LNCaP clone FGC (cell line): ENCODE results near the gene SLC38A10.

Source experiments
- DNase-seq: peaks from one replicate; pipeline ENCODE4 v3.0.0-alpha.2; 2011; ENCODE audit warnings: low read depth
- H3K4me3 ChIP-seq: 2 replicates; pipeline ENCODE4 v1.5.1; 2011; ENCODE audit warnings: mild to moderate bottlenecking, low read depth, low read length, control low read depth
- CTCF ChIP-seq: IDR thresholded peaks from 2 replicates; pipeline ENCODE4 v1.5.1; 2012; ENCODE audit warnings: mild to moderate bottlenecking; ENCODE audit not compliant: control insufficient read depth, insufficient read depth; ENCODE audit errors: extremely low read depth

SLC38A10 gene

GRCh38 chr17:81285179-81285878 is 9.8 kb downstream of the SLC38A10 start:
- no peak for TF ChIP-seq CTCF
- H3K4me3 ChIP-seq: no peak overlapping the region
- no peak for DNase-seq

GRCh38 chr17:81282876-81283275 is 12.2 kb downstream of the SLC38A10 start:
- H3K4me3 ChIP-seq: no peak overlapping the region
- TF ChIP-seq CTCF: no peak
- DNase-seq: no peak

DNA sequence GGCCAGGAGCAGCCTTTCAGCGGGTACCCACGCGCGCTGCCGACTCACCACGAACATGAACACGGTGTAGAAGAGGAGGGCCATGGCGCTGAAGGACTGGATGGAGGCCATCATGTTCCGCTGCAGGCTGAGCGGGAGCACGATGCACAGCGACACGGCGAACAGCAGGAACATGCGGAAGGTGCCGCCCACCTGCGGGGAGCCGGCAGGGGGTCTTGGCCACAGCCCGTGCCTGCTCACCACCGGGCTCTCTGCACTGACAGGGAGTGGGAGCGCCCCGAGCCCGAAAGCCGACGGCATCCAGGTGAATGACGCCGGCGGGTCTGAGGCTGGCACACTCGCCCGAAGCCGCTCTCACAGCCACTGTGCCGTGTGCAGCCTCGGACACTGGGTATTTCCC is 13.0 kb downstream of the SLC38A10 start:
- no peak for DNase-seq
- H3K4me3 ChIP-seq: no peak overlapping the region
- TF ChIP-seq CTCF: no peak

DNA sequence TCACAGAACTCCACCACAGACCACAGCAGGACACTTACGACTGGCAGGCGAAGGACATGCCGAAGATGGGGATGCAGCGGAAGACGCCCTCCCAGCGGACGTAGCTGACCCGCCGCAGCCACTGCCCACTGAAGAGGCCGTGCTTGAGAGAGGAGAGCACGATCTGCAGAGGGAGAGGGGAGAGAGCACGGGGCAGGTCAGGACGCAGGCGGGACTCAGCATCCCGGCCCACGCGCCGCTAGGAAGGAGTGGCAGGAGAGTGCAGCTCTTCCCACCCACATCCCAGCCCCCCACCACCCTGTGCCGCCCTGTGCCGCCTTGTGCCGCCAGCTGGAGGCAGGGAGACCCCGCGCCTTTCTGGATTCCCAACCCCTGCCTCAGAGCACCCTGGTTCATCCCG is 14.5 kb downstream of the SLC38A10 start:
- no peak for DNase-seq
- no peak for TF ChIP-seq CTCF
- no peak overlapping the region for H3K4me3 ChIP-seq

- no peak for DNase-seq
- no peak overlapping the region for H3K4me3 ChIP-seq
- TF ChIP-seq CTCF: no peak
Measured at GRCh38 chr17:81279278-81280275, 15.5 kb downstream of the SLC38A10 start.

GRCh38 chr17:81278831-81279230 is 16.3 kb downstream of the SLC38A10 start:
- H3K4me3 ChIP-seq: no peak overlapping the region
- no peak for TF ChIP-seq CTCF
- DNase-seq: no peak
